ENCODE data around the gene BHLHE41. TPM values are rescaled to one million over a fixed set of nuclear protein-coding genes. Genes with fewer than 3 reads are reported as not detected.

BHLHE41 gene
- 0.45 and 0.84 TPM in 2 replicates for total RNA-seq

DNA sequence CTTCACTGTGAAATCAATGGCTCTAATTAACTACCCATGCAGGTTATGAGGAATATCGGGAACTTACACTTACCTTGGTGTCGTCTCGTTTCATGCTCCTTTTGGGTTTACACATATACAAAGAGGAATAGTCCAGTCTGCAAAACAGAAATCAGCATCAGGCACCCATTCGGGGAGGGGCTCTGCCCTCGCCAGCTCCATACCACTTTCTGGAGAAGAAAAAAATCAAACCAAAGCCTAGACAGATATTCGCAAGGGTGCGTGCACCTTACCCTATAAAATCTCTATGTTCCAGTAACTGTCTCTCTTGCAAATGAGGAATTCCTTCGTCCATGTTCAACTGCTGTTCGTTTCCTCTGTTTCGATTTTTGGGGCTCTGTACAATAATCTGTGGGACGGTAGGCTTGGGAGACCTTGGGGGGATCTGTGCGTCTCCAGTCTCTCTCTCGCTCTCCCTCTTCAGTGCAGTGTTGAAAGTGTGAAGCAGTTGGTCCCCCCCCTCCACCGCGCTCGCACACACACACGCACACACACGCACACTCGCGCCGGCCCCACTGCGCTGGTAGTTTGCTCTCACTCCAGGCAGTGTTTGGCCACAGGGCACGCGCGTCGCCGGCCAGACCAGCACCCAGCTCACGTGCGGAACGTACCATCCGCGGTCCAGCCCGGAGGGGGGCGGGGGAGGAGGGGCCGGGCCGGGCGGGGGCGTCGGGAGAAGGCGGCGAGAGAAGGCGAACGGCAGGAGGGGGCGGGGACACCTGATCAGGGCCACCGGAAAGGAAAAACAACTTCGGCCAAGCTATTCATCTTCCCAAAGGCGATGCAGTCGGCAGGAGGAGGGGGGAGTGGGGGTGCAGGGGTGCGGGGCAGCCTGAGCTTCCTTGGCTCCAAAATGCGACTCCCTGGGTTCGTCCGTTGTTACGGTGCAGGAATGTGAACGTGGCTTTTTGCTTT is at the start of gene BHLHE41:
TSS of gene BHLHE41 (minus strand) at position 592 of the 954 bp plus-strand sequence. CDS start at position 334, 258 bp downstream.

Other genes starting within 250 kb of the BHLHE41 start
- gene RASSF8, start 166.4 kb downstream of the BHLHE41 start, total RNA-seq, result 10.1 and 12.9 TPM in 2 replicates
- 4.2 and 5.4 TPM in 2 replicates for gene SSPN, start 70.5 kb upstream of the BHLHE41 start, total RNA-seq